Ureter (tissue), 1 donor: ENCODE data around the gene RBMS1. TPM values are rescaled to one million over a fixed set of nuclear protein-coding genes. Genes with fewer than 3 reads are reported as not detected.
A peak's percentile ranks its signal among the peaks of the same experiment; 100 is the strongest.

ENCODE experiments used
- DNase-seq: peaks from one replicate; pipeline ENCODE4 v3.0.0-alpha.2; 2020; ENCODE audit warnings: low spot score
- total RNA-seq: library from RNA; stranded (reverse); gene quantifications from one replicate; pipeline ENCODE4 v1.2.4, GENCODE V29; 2023
- donor health status: DM: yes; HTN: yes; CAD: no.

RBMS1 gene
- total RNA-seq, 1 donor from 2014 or later = 137 TPM

DNA sequence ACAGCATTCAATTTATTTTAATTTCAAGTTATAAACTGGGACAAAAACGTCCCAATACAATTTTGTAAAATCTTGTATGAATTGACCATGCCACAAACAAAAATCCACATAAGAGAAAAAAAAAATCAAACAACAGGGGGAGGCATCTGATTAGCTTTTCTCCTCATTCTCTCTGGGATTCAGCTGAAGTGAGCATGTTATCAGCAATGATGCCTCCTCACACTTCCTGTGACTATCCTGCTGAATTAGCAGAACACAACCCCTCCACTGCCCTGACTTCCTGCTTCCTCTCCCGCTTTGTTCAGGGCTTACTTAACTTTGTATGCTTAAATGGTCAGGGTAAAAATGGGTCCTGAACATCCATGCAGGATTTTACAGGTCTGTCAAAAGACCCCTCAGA is 161.3 kb downstream of the RBMS1 start:
- no peak for DNase-seq

DNA sequence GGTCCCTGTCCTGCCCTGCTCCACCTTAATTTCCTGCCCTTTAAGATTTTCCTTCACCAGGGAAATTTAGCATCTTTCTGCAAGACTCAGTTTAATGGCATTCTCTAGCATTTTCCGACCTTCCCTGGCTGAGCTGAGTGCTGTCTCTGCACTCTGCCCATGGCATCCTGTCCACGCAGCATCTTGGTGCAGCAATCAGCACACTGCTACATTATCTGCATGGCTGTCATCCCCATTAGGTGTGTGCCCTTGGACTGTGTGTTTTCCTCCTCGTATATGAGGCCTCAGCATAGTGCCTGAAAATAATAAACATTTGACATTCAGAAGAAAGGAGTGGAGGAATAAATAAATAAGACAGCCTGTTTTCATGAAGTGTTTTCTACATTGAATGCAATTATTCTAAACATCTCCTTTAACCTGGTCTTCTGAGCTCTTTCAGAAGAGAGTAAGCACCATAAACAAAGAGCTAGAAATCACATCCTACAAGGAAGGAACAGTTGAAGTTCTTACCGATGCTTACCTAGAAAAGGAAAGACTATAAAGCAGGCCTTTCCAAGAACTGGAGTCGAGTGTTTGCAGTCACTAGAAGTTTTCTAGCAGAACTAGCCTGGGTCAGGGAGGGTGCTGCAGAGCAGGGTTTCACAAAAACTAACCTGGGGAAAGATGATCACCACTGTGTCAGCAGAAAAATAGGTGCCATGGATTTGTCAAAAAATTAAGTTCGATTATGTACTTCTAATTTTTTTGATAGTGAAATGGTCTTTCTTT is 162.2 kb downstream of the RBMS1 start:
- DNase-seq = no peak

DNA sequence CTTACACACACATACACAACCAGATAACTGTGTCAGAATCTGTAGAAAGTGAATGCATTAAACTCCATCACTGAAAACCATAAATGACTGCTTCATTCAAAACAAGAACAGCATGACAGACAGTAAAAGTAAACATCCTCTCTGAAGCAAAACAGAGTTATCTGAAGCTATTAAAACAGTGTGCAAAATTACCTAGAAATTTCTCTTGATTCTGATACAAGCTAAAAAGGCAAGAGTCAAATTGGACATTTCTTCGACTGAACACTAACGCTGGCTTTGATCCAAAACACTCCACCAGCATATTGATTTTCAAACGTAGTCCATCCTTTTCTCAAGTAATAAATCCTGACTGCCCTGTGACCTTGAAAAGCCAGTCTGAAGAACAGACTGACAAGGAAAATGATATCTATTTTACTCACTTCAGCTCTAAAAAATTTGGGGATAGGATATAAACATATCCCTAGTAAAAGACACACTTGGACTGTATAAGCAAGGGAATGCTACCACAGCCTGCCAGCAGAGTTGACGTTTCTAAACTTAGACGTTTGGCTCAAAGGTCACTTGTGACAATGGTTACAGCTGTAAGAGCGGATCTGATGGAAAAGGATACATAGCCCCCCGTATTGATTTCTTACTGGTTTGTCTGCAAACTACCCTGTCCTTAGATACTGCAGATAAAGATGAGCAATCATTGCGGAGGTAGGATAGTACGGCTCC is 164.6 kb downstream of the RBMS1 start:
- no peak for DNase-seq

DNA sequence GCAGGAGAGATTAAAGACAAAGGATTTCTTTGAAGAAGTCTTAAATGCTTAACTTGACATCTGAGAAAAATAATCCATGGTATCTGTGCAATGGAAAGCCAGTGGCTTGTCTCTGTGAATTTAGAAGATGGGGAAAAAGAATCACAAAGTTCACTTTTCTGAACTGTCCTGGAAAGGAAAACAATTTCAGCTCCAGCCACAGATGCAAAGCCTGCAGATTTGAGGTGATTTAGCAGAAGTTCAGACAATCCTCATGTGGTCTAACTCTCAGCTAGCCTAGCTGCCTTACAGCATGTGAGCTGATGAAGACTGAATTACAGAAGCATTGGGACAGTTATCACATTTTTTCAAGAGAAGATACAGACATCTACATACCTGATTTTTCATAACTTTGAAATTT is 166.8 kb downstream of the RBMS1 start:
- no peak for DNase-seq

DNA sequence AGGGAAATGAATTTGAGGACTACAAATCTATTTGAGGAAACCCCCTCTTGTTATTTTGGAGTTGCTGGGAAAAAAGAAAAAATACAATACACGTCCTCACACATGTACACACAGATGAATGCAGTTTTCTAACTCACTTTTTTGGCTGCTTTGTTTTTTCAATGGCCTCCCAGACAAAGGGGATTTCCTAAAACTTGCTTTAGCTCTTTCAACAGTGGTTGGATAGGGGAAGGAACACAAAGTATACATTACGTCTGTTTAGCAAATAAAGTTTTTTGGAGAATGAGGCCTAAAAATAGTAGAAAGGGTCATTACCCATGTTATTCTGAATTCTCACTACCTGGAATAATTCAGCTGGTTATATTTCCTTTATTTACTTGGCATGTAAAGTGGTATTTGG is 168.2 kb downstream of the RBMS1 start:
- DNase-seq = no peak

DNA sequence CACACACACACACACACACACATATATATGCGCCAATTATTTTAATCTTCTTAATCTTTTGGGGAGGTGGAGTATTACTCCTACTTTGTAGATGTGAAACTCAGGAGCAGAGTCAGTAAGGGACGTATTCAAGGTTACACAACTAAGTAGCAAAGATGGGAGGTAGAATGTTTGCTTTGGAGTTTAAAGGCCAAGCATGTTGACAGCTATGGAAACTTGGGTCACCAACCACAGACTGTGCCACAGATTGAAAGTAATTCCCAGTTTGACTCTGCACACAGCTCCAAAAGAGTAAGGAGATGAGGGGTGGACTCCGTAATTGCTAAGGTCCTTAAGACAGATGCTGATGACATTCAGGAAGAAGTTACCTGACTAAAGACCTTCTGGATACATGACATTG is 168.7 kb downstream of the RBMS1 start:
- DNase-seq = no peak

DNA sequence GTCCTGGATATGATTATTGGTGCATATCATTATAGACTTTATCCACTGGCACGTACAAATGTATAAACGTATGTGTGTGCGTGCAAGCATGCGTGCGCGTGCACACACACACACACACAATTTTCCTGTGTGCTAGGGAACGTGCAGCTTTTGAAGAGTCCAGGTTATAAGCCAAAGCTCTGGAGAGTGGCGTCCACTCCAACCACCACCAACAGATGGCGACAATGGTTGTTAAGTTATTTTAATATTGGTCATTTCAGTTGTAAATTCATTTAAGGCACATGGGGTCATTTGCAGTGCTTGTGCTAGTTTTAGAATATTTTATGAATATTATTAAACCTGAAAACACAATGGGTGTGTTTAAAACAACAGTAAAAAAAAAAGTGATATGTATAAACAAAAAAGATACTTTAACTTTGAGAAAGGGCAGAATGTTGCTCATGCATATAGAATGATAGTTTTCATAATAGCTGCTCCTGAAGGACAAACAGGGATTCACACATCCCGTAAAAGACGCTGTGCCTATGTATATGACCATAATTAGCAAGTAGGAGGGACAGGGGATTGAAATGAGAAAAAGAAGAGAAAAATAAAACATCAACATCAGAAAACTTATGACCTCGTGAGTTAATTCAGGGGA is 169.3 kb downstream of the RBMS1 start:
- peak; percentile 52 for DNase-seq

DNA sequence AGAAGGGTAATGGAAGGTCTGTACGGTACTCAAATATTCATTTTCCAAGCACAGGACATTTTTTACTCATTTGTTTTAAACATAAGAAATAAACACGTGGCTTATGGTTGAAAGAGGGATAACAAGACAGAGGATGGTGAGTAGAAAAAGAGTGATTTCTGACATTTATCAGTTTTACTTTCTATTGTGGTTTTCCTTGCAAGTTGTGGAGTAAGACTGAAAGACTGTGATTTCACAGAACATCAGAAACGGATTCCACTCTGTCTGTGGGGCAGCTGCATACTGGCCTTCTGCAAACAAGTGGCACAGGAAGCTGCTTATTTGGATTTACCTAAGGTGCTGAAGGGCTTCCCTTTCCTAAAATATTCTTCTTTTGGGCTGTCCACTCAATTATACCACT is 171.3 kb downstream of the RBMS1 start:
- DNase-seq = no peak

DNA sequence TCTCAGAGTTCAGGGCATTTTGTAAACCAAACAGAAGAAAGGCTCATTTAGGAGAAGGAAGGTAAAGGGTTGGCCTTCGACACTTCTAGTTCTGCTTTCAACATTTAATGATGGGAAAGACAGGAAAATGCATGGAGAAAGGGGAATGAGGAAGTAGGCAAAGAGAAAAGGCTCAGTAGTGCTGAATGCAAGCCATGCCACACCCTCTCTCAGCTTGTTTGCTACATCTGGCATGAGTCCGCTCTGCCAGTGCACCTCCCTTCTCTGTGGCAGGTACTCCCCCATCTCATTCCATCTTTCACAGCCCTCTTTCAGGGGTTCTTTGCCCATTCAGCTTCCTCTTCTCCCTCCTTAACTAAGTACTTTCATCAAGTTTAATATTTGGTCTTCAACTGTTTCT is 172.6 kb downstream of the RBMS1 start:
- no peak for DNase-seq

DNA sequence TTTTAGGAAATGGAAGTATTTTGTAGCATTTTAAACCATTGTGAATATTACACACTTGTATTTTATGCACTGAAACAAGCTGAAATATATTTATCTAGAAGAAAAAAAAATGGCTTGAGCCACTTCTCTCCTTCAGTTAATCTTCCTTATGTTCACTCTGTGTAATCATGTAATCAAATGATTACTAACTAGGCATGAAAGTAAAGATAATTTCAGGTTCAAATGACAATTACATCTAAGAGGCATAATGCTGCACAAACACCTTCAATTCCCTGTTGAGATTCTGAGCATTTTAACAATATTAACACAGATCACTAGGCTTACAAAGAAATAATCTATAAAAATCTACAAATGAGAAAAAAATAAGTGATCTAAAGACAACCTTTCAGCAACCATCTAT is 173.9 kb downstream of the RBMS1 start:
- no peak for DNase-seq

DNA sequence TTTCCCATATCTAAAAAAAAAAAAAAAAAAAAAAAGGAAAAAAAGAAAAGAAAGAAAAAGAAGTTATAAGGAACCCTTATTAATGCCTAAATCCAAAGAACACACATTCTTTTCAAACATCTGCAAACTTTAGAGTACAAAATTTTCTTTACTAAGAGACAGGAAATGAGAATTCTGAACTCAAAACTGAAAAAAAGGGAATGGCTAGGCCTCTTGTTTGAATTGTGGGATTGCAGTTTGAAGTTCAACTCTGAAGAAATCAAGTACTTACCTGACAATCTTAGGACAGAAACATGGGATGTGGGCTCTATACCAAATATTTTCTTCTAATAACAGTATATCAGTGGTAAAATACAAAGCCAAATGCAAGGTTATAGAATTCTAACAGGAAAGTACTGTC is 175.4 kb downstream of the RBMS1 start:
- no peak for DNase-seq

DNA sequence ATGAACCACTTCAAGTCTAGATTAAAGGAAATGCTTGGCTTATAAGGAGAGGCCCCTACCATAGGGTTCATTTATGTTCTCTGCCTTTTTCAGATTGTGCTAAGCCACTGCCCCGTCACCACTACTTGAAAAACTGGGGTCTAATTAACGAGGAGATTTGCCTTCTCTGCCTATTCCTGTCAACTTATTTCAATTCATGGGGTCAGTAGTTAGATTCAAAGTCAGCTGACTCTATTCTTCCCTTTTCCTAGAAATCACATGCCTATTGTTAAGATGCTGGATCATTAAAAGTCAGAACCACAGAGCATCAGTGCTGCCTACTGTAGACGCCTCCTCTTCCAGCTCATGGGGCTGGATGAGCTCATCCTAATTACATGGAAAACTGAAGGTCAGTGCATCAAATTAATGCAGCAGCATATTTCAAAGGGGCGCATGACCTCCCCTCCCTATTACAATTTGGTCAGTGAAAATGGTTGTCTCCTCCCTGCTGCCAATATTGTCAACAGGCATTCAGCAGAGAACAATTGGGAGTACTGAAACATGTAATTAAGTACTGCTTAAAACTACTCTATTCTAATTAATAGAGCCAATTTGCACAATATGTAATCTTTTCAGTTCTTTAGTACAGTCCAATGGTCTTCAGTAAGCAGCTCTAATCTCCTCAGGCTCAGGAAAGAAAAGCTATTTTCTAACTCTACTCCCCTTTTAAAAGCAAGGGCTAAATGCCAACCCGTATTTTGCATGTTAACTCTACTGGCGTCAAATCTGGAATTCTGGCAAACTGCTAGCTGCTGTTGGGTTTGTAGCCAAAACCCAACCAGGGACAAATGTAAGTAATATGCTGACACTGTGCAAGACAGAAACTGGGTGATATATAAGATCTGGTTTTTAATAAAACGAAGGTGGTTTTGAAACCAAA is 176.2 kb downstream of the RBMS1 start:
- no peak for DNase-seq

DNA sequence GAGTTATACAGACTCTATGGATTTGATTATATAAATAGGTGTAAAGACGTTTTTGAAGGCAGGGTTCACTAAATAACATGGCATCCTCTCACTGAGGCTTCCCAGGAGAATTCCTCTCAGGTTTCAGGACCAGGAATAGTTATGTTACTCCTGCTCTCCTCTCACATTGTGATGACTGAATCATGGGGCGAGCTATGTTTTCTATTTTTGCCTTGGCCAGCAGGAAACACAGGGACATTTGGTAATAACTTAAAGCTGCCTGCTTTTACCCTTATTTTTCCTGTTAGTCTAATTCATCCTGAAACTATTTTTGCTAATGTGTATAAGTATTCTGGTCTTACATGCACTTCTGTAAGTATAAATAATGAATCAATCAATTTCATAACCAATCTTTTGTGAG is 178.3 kb downstream of the RBMS1 start:
- DNase-seq = no peak

DNA sequence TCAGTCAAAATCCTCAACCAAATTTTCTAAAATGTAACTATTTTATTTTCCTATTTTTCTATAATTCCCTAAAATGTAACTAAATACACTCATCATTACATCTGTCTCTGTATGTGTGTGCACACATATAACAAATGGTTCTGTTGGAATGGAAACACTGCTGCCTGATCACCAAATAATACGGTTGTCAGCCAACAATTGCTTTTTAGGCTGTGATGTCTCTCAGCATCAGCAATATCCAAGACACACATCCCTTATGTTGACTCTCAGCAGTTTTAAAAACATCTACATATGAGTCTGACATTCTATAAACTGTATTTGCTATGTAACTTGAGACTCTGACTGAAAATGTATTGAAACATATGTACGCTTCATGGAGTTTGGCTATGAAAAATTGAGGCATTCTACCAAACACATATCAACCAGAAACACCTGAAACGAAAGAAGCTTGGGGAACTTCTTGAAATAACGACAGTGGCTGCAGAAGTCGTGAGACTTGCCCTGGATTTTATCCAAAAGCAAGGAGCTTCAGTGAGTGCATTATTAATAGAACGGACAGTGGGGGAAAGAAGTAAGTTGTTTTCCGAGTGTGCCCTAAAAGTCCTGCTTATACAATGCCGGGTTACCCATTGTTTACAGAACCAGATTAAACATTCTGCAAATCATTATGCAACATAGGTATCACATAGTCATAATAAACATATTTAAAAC is 183.3 kb downstream of the RBMS1 start:
- no peak for DNase-seq

DNA sequence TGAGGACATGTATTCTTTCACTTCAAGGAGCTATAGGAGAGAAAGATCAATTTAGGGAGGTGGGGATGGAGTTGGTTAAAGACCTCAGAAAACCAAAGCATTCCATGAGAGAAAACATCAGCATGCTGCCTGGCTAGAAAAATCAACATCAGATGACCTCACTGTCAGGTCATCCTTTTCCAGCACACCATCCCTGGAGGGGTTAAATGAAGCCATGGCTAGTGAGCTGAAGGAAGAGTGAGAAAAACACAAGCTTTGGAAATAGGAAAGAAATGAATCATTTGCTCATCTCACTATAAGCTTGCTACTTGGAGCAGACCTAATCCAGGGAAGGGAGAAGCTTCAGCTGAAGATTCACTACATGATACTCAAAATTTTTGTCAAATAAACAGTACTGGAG is 184.0 kb downstream of the RBMS1 start:
- no peak for DNase-seq

DNA sequence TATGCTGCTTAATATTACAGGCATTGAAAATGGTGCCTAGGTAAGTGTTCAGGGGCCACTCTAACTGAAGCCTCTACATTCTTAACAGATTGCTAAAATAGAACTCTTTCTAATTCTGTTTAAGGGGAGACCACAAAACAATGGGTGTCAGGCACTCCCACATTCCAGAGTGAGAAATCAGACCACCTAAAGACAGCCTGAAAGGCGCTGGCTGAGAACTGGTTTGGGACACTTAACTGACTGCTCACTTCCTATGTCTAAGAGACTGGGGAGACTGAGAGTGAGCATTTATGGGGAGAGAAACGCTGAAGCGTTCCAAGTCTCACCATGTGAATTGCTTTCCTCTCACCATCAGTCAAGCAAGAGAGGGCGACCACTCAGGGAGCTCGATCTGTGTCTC is 184.7 kb downstream of the RBMS1 start:
- no peak for DNase-seq

DNA sequence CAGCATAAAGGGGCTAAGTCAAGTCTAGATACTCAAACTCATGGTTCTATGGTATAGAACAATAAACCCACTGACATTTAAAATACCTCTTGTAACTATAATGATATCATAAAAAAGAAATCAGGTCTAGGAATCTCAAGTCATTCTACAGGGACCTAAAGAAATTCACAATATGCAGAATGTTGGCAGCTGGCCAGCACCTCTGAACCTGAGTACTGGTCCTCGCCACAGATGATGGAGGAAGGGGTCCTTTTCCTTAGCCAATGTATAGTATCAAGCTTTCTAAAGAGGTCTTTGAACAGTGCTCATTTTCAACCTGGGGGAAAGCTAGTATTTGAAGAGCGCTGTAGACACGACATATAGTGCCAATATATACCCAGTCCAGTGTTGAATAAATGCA is 185.1 kb downstream of the RBMS1 start:
- no peak for DNase-seq

DNA sequence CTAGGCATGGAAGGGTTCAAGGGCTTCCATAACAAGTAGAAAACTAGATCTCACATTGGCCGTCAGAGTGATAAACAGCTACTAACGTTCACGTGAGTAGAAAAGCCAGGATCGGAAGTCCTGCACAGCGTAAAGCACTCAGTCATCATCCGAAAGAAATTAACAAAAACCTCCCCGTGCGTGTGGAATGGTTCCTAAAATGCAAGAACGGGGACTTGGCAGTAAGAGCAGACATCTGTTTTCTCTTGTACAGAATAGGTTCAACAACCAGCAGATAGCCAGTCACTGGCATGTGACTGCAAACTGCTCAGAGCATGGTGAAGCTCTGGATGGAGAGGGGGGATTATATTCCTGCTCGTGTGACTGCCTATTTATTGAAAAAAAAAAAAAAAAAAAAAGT is 186.6 kb downstream of the RBMS1 start:
- no peak for DNase-seq

DNA sequence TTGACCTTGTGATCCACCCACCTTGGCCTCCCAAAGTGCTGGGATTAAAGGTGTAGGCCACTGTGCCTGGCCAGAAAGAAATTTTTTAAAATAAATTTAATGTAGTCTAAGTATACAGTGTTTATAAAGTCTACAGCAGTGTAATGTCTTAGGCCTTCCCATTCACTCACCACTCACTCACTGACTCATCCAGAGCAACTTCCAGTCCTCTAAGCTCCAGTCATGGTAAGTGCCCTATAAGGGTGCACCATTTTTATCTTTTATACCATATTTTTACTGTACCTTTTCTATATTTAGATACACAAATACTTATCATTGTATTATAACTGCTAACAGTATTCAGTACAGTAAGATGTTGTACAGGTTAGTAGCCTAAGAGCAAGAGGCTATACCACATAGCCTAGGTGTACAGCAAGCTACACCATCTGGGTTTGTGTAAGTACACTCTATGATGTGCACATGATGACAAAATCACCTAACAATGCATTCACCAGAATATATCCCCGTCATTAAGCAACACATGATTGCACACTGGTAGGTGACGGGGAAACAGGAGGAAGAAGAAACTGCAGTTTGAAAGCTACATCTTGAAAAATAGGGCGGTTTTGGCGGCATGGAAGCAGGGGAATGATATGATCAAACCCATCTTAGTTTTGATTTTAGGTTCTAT is 188.4 kb downstream of the RBMS1 start:
- no peak for DNase-seq

DNA sequence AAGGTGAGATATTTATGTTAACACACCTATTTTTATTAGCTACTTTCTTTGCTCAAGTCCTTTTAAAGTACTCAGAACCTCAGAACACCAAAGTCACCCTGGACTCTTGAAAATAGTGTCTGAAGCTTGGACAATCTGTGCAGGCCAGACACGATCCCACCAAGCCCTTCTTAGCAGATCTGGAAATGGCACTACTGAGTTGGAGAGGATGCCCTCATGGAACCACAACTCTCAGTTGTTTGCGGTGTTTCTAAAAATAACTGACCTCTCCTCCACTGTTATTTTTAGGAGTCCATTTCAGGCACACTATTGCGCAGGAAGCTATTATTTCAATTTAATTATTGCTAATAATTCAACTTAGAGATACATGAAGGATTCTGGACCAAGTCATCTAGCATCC is 190.1 kb downstream of the RBMS1 start:
- no peak for DNase-seq

DNA sequence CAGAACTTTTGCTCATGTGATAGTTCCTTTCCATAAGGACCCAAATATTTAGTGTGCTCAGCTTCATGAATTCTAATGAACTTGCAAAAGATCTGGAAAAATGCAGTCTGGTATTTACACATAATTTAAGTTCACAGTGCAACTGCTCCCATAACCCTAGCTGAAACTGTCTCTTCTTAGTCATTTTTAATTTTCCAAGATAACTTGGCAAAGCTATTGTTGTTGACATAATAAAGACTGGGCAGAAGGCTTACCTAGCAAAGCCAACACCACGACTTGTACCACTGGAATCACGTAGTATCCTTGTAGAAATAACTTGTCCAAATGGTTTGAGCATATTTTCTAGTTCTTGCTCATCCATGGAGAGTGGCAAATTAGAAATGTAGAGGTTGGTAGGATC is 190.5 kb downstream of the RBMS1 start:
- no peak for DNase-seq
